ENCODE results near the gene TBL1XR1.
"Not testable (repeated sequence)": the region's sequence is repeated elsewhere in the genome, so short reads cannot be mapped to it uniquely, and the experiment has no call there.

The TBL1XR1 gene

DNA sequence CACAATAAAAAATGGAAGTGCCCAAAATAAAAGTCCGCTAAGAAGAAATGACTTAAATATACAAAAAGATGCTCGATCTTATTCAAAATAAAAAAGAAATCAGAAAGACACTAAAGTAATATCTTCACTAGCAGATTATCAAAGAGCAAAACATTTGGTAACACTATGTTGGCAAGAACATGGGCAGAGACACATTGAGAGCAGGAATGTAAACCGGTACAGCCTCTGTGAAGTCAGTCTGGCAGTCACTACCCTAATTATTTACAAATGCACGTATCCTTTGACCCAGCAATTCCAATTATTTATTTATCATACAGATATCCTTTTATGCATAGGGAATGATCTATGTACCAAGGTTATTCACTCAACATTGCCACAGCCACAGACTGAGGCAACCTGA is 34.5 kb downstream of the TBL1XR1 start:
- TF ChIP-seq CTCF (IDR thresholded peaks at IDR 0.05; ENCODE audit: borderline replicate concordance, insufficient read depth, low read depth, low read length) = no peak
- H3K4me3 ChIP-seq (ENCODE audit: low read depth, low read length) = no peak overlapping the region

DNA sequence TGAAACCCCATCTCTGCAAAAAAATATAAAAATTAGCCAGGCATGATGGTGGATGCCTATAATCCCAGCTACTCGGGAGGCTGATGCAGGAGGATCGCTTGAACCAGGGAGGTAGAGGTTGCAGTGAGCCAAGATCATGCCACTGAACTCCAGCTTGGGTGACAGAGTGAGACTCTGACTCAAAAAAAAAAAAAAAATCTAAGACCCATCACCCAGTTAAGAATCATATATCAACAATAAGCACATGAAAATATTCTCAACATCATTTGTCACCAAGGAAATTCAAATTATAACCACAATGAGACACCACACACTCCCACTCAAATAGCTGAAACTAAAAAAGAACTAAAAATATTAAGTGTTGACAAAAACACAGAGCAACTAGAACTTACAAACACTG is 35.7 kb downstream of the TBL1XR1 start:
- H3K4me3 ChIP-seq (ENCODE audit: low read depth, low read length) = not testable (repeated sequence)

DNA sequence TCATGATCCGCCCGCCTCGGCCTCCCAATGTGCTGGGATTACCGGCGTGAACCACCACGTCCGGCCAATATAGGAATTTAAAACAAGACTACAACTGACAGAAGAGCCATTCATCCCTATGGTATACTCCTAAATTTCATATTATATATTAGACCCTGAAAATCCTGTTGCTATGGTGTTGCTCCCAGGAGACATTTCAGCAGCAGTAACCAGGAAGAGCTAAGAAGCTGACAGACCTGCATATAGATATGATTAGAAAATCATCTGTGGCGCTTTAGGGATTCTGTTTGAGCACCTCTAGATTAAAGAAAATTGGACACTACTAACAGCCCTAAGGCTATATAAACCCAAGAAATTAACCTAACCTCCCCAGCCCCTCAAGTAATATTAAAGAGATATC is 38.8 kb downstream of the TBL1XR1 start:
- no peak for TF ChIP-seq CTCF (IDR thresholded peaks at IDR 0.05; ENCODE audit: borderline replicate concordance, insufficient read depth, low read depth, low read length)
- no peak overlapping the region for H3K4me3 ChIP-seq (ENCODE audit: low read depth, low read length)

GRCh38 chr3:177157492-177157891 is 39.8 kb downstream of the TBL1XR1 start:
- TF ChIP-seq CTCF (IDR thresholded peaks at IDR 0.05; ENCODE audit: borderline replicate concordance, insufficient read depth, low read depth, low read length) = no peak
- no peak overlapping the region for H3K4me3 ChIP-seq (ENCODE audit: low read depth, low read length)

DNA sequence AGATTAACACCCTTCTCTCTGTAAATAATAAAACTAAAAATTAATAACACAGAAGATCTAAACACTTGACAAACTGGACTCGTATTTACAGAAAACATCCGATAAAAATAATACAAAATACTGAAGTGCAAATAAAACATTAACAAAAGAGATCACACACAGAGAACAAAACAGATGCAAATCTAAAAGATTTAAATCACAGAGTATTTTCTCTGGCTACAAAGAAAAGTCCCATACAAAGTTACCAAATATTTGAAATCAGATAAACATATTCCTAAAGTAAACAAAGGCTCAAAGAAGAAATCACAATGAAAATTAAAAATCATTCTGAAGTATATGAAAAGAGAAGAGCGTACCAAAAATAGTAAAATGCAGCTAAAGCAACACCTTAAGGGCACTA is 42.5 kb downstream of the TBL1XR1 start:
- no peak for TF ChIP-seq CTCF (IDR thresholded peaks at IDR 0.05; ENCODE audit: borderline replicate concordance, insufficient read depth, low read depth, low read length)
- no peak overlapping the region for H3K4me3 ChIP-seq (ENCODE audit: low read depth, low read length)

- no peak for TF ChIP-seq CTCF (IDR thresholded peaks at IDR 0.05; ENCODE audit: borderline replicate concordance, insufficient read depth, low read depth, low read length)
- H3K4me3 ChIP-seq (ENCODE audit: low read depth, low read length) = no peak overlapping the region
Observed at GRCh38 chr3:177150970-177151627, 46.2 kb downstream of the TBL1XR1 start.

GRCh38 chr3:177150218-177150916 is 46.9 kb downstream of the TBL1XR1 start:
- H3K4me3 ChIP-seq (ENCODE audit: low read depth, low read length) = no peak overlapping the region
- no peak for TF ChIP-seq CTCF (IDR thresholded peaks at IDR 0.05; ENCODE audit: borderline replicate concordance, insufficient read depth, low read depth, low read length)

All from GM12875 (cell line).